Measurements from ENCODE around the gene LRRC7.

The LRRC7 gene

DNA sequence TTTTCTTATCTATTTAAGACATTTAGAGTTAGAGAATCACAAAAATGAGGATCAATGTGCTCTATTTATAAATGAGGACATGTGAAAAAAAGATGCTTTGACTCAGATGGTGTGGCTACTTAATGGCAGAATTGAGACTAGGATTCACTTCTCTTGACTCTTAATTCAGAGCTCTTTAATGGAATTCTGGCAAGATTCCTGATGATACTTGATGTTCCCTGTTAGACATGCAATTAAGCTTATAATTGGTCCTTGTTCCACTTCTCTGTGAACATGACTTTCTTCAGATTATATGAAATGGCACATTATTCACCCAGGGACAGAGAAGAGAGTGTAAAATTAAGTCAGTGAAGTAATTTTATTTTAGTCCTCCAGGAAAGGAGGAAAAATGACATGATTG is 165.3 kb downstream of the LRRC7 start:
- Histone ChIP-seq H3K4me3 (ENCODE audit: extremely low read depth, insufficient read depth, low read length, poor library complexity, severe bottlenecking) (no peak overlapping the region), H3K36me3 (ENCODE audit: control insufficient read depth, insufficient read depth, low read length) (no peaks in the 10 kb centered on the region), H3K27ac (ENCODE audit: low read depth, low read length, severe bottlenecking) (no peak overlapping the region), H3K4me1 (ENCODE audit: control insufficient read depth, insufficient read depth, low read length, poor library complexity, severe bottlenecking) (no peaks in the 10 kb centered on the region), H3K9me3 (ENCODE audit: control insufficient read depth, low read length) (peaks cover 13% of the 10 kb centered on the region)

DNA sequence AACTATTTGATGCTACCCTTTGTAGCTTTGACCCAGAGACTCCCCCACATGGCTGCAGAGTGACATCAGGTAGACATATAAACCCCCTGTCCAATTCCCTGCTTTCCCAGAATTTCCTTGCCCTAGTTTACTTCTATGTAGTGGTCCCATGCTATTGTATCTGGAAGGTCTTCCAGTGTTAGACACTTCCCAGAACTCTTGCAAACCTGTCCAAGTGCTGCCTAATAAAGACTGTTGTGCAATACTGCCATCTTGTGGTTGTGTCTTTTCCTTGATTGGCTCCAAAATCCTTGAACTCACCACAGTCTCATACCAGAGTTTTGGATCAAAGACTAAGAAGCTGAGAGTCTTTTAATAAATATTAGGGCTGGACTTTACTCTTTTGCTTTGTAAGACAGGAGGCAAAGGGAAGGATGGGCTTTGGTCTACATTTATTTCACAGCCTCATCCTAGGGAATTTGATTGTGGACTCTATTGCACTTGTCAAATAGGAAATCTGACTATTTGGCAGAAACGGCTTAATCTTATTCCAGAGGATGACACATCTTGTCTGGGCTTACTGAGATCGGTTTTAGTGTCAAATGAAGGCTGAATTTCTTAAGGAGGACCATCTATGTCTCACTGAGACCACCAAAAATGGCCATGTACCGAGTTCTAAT is 169.9 kb downstream of the LRRC7 start:
- Histone ChIP-seq H3K27ac (ENCODE audit: low read depth, low read length, severe bottlenecking) (no peak overlapping the region), H3K4me3 (ENCODE audit: extremely low read depth, insufficient read depth, low read length, poor library complexity, severe bottlenecking) (no peak overlapping the region), H3K4me1 (ENCODE audit: control insufficient read depth, insufficient read depth, low read length, poor library complexity, severe bottlenecking) (no peaks in the 10 kb centered on the region), H3K9me3 (ENCODE audit: control insufficient read depth, low read length) (peaks cover 7% of the 10 kb centered on the region), H3K36me3 (ENCODE audit: control insufficient read depth, insufficient read depth, low read length) (no peaks in the 10 kb centered on the region)
- 56 to 64% methylated on average over 2 of the region's 3 CpGs for WGBS, 2 experiments (ENCODE audit: insufficient coverage in 2 of 2)

DNA sequence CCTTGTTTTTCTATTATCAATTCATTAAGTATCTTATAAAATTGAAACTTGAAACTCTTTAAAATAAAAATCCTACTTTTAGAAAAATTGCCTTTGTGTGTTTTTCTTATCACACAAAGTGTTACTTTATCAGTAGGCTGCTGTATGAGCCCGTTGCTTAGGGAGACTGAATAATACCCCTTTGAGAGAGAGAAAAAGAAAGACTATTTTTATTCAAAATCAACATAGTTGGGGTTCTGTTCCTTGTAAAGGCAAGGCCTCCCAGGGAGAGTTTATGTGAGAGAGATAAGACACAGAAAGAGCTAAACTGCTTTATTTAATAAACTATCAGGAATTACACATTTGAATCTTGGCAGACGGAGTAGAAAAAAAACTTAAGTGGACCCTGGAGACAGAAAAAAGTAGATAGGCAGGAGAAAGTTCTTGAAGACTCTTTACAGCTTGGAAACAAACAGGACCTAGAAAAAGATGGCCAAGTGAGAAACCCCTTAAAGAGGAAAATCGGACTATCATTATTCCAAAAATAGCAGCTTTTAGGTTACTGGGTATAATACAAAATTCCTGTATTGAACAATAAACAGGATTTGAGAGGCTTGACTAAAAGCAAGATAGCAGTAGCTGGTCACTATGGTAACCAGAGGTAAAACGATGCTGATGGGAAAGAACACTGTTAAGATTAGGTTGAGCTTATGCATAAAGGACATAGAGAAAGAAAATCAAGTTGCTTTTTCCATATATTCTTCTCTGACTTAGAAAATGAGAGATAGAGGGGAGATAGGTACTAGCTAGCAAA is 170.9 kb downstream of the LRRC7 start:
- WGBS, 2 experiments (ENCODE audit: insufficient coverage in 2 of 2) = no CpG with 5 or more reads among the region's 4 CpGs
- Histone ChIP-seq H3K27ac (ENCODE audit: low read depth, low read length, severe bottlenecking) (peak overlapping the region; percentile 17), H3K36me3 (ENCODE audit: control insufficient read depth, insufficient read depth, low read length) (no peaks in the 10 kb centered on the region), H3K4me3 (ENCODE audit: extremely low read depth, insufficient read depth, low read length, poor library complexity, severe bottlenecking) (no peak overlapping the region), H3K9me3 (ENCODE audit: control insufficient read depth, low read length) (peaks cover 7% of the 10 kb centered on the region), H3K4me1 (ENCODE audit: control insufficient read depth, insufficient read depth, low read length, poor library complexity, severe bottlenecking) (no peaks in the 10 kb centered on the region)

DNA sequence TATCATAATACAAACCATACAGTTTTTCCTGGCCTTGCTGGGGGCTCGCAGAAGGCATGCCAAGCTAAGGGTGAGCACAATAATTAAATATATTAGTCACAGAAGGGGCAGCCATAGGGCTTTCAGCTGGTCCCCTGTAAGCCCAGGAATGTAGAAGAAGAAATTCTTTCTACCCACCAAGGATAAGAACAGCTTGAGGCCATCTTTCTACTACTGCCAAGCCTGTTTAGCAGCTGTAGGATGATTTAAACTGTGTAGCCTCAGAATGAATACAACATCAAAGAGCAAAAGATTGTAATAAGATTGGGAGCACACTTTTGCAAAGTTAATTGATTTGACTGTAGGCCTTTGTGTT is 171.5 kb downstream of the LRRC7 start:
- H3K4me3 ChIP-seq (ENCODE audit: extremely low read depth, insufficient read depth, low read length, poor library complexity, severe bottlenecking) = no peak overlapping the region
- no CpG with 5 or more reads among the region's 1 CpG for WGBS, 2 experiments (ENCODE audit: insufficient coverage in 2 of 2)
- H3K27ac ChIP-seq (ENCODE audit: low read depth, low read length, severe bottlenecking) = peak overlapping the region; percentile 46
- H3K4me1 ChIP-seq (ENCODE audit: control insufficient read depth, insufficient read depth, low read length, poor library complexity, severe bottlenecking) = no peaks in the 10 kb centered on the region
- H3K36me3 ChIP-seq (ENCODE audit: control insufficient read depth, insufficient read depth, low read length) = no peaks in the 10 kb centered on the region
- peaks cover 7% of the 10 kb centered on the region for H3K9me3 ChIP-seq (ENCODE audit: control insufficient read depth, low read length)

GRCh38 chr1:69743146-69743545 is 175.4 kb downstream of the LRRC7 start:
- H3K36me3 ChIP-seq (ENCODE audit: control insufficient read depth, insufficient read depth, low read length) = no peaks in the 10 kb centered on the region
- no peak overlapping the region for H3K4me3 ChIP-seq (ENCODE audit: extremely low read depth, insufficient read depth, low read length, poor library complexity, severe bottlenecking)
- no peaks in the 10 kb centered on the region for H3K4me1 ChIP-seq (ENCODE audit: control insufficient read depth, insufficient read depth, low read length, poor library complexity, severe bottlenecking)
- H3K27ac ChIP-seq (ENCODE audit: low read depth, low read length, severe bottlenecking) = no peak overlapping the region
- 83 to 91% methylated on average over 3 of the region's 3 CpGs for WGBS, 2 experiments (ENCODE audit: insufficient coverage in 2 of 2)
- H3K9me3 ChIP-seq (ENCODE audit: control insufficient read depth, low read length) = no peaks in the 10 kb centered on the region

GRCh38 chr1:69744381-69744780 is 176.7 kb downstream of the LRRC7 start:
- Histone ChIP-seq H3K36me3 (ENCODE audit: control insufficient read depth, insufficient read depth, low read length) (no peaks in the 10 kb centered on the region), H3K4me3 (ENCODE audit: extremely low read depth, insufficient read depth, low read length, poor library complexity, severe bottlenecking) (no peak overlapping the region), H3K4me1 (ENCODE audit: control insufficient read depth, insufficient read depth, low read length, poor library complexity, severe bottlenecking) (no peaks in the 10 kb centered on the region), H3K27ac (ENCODE audit: low read depth, low read length, severe bottlenecking) (no peak overlapping the region), H3K9me3 (ENCODE audit: control insufficient read depth, low read length) (no peaks in the 10 kb centered on the region)
- WGBS, 2 experiments (ENCODE audit: insufficient coverage in 2 of 2) = no CpG with 5 or more reads among the region's 2 CpGs

DNA sequence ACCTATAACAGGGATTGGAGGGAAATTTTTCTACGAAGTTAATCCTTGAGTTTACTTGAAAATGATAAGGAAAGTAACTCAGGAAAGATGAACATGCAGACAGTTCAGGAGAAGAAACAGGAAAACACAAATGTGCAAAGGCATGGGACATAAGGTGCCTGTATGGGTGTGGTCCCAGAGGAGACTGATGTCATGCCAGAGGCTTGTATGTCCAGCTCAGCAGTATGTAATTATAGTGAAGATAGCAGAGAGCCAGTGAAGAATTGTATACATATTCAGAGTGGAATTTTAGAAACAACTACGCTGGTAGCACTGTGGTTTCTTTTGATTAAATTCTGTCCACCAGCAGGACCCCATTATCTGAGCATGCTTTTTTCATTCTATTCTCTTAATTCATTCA is 179.5 kb downstream of the LRRC7 start:
- Histone ChIP-seq H3K9me3 (ENCODE audit: control insufficient read depth, low read length) (no peaks in the 10 kb centered on the region), H3K27ac (ENCODE audit: low read depth, low read length, severe bottlenecking) (no peak overlapping the region), H3K36me3 (ENCODE audit: control insufficient read depth, insufficient read depth, low read length) (no peaks in the 10 kb centered on the region), H3K4me1 (ENCODE audit: control insufficient read depth, insufficient read depth, low read length, poor library complexity, severe bottlenecking) (no peaks in the 10 kb centered on the region), H3K4me3 (ENCODE audit: extremely low read depth, insufficient read depth, low read length, poor library complexity, severe bottlenecking) (no peak overlapping the region)
- 86 to 100% methylated on average over 1 of the region's 2 CpGs for WGBS, 2 experiments (ENCODE audit: insufficient coverage in 2 of 2)

DNA sequence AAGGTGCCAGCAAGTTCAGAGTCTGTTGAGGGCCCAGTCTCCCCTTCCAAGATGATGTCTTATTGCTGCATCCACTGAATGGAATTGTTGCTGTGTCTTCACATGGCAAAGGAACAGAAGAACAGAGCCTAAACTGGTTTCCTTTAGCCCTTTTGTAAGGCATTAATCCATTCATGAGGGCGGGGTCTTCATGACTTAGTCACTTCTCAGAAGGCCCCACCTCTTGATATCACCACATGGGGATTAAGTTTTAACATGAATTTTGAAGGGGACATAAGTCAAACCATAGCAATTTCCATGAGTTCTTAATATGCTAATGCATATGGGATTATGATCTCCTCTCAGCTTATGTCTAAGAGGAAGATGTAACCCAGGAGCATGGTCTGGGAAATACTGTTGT is 182.9 kb downstream of the LRRC7 start:
- WGBS, 2 experiments (ENCODE audit: insufficient coverage in 2 of 2) = 100% methylated on average over 1 of the region's 1 CpG; no CpG with 5 or more reads in 1 of the 2 experiments
- Histone ChIP-seq H3K4me1 (ENCODE audit: control insufficient read depth, insufficient read depth, low read length, poor library complexity, severe bottlenecking) (no peaks in the 10 kb centered on the region), H3K4me3 (ENCODE audit: extremely low read depth, insufficient read depth, low read length, poor library complexity, severe bottlenecking) (no peak overlapping the region), H3K9me3 (ENCODE audit: control insufficient read depth, low read length) (no peaks in the 10 kb centered on the region), H3K27ac (ENCODE audit: low read depth, low read length, severe bottlenecking) (no peak overlapping the region), H3K36me3 (ENCODE audit: control insufficient read depth, insufficient read depth, low read length) (no peaks in the 10 kb centered on the region)

DNA sequence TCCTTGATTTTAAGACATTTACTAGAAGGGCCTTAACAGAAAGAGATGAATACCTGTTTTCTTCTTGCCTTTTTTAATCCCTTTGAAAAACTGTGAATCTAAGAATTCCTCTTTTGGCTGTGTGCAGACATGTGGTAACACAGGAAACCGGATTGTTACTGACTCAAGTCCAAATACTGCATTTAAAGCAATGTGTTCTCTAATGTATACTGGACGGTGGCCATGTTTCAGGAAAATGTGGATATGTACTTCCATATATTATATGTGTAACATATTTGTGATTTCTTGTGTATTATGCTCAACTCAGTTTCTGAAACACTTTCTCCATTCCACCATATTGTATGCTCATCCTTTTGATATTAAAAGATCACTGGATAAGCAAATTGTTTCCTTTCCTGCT is 185.1 kb downstream of the LRRC7 start:
- Histone ChIP-seq H3K4me1 (ENCODE audit: control insufficient read depth, insufficient read depth, low read length, poor library complexity, severe bottlenecking) (no peaks in the 10 kb centered on the region), H3K27ac (ENCODE audit: low read depth, low read length, severe bottlenecking) (no peak overlapping the region), H3K4me3 (ENCODE audit: extremely low read depth, insufficient read depth, low read length, poor library complexity, severe bottlenecking) (no peak overlapping the region), H3K9me3 (ENCODE audit: control insufficient read depth, low read length) (no peaks in the 10 kb centered on the region), H3K36me3 (ENCODE audit: control insufficient read depth, insufficient read depth, low read length) (no peaks in the 10 kb centered on the region)
- WGBS, 2 experiments (ENCODE audit: insufficient coverage in 2 of 2) = no CpG with 5 or more reads among the region's 2 CpGs

DNA sequence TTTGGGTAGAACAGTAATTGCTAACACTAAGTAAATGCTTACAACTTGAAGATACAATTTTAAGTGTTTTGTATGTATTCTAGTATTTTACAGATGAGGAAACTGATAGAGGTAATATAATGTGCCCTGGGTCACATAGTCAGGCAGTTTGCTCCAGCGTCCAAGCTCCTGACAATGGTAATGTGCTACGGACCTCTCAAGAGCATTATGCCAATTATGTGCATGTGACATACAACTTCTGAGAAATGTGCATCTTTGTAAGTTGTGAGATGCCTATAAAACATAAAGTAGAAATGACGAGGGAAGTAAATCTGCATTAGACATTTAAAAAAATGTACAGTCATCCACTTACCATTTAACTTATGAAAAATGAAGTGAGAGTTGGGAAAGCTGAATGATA is 186.8 kb downstream of the LRRC7 start:
- H3K36me3 ChIP-seq (ENCODE audit: control insufficient read depth, insufficient read depth, low read length) = no peaks in the 10 kb centered on the region
- H3K4me3 ChIP-seq (ENCODE audit: extremely low read depth, insufficient read depth, low read length, poor library complexity, severe bottlenecking) = no peak overlapping the region
- no peak overlapping the region for H3K27ac ChIP-seq (ENCODE audit: low read depth, low read length, severe bottlenecking)
- H3K4me1 ChIP-seq (ENCODE audit: control insufficient read depth, insufficient read depth, low read length, poor library complexity, severe bottlenecking) = no peaks in the 10 kb centered on the region
- no peaks in the 10 kb centered on the region for H3K9me3 ChIP-seq (ENCODE audit: control insufficient read depth, low read length)
- WGBS, 2 experiments (ENCODE audit: insufficient coverage in 2 of 2) = 94 to 100% methylated on average over 1 to 2 of the region's 3 CpGs

DNA sequence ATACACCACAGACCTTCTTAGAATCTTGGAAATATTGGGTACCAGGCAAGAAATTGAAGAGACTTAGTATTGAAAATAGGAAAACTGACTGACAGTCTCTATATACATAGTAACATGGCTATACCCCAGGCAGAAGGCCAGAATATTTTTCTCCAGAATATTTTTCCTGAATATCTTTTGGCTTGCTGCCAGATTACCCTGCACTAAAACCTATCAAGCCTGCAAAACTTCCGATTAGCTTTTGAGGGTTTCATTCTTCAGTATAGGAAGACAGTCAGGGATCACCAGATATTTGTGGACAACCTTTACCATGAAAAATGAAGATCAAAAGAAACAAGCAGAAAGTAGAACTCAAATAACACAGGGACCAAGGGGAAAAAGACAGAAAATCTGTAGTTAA is 187.9 kb downstream of the LRRC7 start:
- Histone ChIP-seq H3K4me3 (ENCODE audit: extremely low read depth, insufficient read depth, low read length, poor library complexity, severe bottlenecking) (no peak overlapping the region), H3K27ac (ENCODE audit: low read depth, low read length, severe bottlenecking) (no peak overlapping the region), H3K4me1 (ENCODE audit: control insufficient read depth, insufficient read depth, low read length, poor library complexity, severe bottlenecking) (no peaks in the 10 kb centered on the region), H3K36me3 (ENCODE audit: control insufficient read depth, insufficient read depth, low read length) (no peaks in the 10 kb centered on the region), H3K9me3 (ENCODE audit: control insufficient read depth, low read length) (no peaks in the 10 kb centered on the region)
- WGBS, 2 experiments (ENCODE audit: insufficient coverage in 2 of 2) = no CpG with 5 or more reads among the region's 1 CpG
